ENCODE measurements around the gene NR5A1.

NR5A1 gene

GRCh38 chr9:124506931-124507879, at the start of gene NR5A1:
TSS of gene NR5A1 (minus strand) at chr9:124507399. CDS start at chr9:124503395, 4,004 bp downstream.
- no peak for DNase-seq

GRCh38 chr9:124555043-124555442, 47.8 kb upstream of the NR5A1 start:
- no peak for DNase-seq

- no peak for DNase-seq
These were observed 46.5 kb upstream of the NR5A1 start for GRCh38 chr9:124553738-124554137.

GRCh38 chr9:124552273-124552605, 45.0 kb upstream of the NR5A1 start:
- DNase-seq, result no peak

DNA sequence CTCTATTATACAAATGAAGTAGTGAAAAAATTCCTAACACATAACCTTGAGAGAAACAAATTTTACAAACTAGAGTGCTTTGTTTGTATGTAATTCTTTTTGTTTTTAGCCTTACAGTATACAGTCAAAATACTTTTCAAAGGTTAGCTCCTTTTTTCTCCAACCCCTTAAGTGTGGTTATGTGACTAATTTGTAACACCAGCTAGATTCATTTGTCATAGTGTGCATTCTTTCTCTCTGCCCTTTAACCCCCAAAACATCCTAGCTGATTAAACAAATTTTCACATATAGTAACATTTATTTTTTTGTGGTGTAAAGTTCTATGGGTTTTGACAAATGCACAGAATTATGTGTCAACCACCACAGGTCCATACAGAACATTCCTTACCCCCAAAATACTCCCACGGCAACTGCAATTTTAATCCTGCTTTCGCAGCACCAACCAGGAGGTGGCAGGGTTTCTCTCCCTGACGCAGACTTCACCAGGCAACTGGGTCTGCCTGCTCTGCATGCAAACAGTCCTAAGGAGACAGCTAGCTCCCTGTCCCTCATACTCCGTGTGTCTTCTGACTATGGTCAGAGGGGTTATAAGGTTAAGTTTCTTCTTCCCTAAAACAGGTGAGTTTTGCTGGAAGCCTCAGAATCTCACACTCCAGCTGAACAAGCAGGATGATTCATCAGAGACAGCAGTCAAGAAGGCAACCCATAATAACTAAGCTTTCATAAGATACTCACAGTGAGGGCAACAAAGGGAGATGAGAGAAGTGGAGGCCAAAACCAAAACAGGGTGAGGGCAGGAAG, 44.5 kb upstream of the NR5A1 start:
- DNase-seq, result no peak

DNA sequence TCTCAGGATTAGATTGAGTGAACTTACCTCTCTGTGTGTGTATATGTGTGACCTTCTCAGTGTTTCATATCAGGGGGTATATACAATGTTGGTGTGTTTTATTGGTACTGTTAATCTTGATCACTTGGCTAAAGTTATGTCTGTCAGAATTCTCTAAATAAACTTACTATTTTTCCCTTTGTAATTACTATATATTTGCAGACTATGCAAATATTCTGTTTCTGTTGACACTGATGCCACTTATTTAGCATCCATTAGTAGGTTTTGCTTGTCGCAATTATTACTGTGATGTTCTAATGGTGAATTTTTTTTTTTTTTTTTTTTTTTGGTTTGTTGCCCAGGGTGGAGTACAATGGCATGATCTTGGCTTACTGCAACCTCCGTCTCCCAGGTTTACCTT, 42.9 kb upstream of the NR5A1 start:
- no peak for DNase-seq

DNA sequence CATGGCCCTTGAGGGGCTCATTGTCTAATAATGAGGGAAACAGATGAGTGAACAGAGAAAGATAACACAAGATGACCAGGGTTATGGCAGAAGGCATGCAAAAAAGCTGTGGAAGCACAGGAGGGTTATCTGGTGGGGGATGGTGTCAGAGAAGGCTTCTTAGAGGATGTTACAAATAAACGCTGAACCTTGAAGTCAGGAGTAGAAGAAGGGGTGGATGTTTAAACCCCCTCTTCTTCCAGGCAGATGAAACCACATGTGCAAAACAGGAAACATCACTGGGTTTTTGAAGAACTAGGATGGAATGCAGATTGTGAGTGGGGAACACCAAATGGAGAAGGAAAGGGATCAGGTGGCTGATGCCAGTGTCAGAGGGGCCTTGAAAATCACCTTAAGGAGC, 41.8 kb upstream of the NR5A1 start:
- no peak for DNase-seq

DNA sequence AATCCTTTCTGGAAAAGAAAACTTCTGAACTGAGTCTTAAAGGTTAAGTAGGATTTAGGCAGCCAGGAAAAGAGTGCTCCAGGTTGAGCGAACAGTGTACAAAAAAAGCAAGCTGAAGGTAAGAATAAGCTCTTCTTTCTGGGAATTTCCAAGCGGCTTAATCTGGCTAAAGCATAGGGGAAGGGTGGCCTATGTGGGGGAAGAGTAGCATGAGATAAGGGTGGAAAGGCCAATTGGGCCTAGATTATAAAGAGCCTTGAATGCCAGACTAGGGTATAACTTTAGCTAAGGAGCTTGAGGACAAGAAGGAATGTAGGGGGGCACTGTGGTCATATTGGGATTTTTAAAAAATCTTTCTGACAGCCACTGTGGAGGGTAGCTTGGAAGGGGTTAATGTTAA, 37.3 kb upstream of the NR5A1 start:
- no peak for DNase-seq

- no peak for DNase-seq
These were observed 34.6 kb upstream of the NR5A1 start for GRCh38 chr9:124541824-124542223.

DNA sequence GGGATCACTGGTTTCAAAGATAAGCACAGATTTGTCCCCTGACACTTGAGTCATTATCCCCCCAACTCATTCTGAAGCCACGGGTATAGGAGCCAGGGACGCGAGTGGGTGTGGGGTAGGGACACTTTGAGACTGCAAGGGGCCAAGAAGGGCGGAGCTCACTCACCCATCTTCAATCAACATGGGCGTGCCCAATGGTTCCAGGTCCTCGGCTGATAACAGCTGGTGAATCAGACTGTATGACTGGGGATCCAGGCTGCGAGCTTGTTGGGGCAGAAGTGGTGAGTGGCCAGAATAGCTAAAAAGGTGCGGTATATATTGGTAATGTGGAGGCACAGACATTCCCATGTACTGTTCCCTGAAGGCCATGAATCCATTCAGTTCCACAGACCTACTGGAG, 30.7 kb upstream of the NR5A1 start:
- no peak for DNase-seq

GRCh38 chr9:124535846-124536245, 28.6 kb upstream of the NR5A1 start:
- DNase-seq, result no peak

- no peak for DNase-seq
These were observed 25.7 kb upstream of the NR5A1 start for GRCh38 chr9:124532897-124533296.

DNA sequence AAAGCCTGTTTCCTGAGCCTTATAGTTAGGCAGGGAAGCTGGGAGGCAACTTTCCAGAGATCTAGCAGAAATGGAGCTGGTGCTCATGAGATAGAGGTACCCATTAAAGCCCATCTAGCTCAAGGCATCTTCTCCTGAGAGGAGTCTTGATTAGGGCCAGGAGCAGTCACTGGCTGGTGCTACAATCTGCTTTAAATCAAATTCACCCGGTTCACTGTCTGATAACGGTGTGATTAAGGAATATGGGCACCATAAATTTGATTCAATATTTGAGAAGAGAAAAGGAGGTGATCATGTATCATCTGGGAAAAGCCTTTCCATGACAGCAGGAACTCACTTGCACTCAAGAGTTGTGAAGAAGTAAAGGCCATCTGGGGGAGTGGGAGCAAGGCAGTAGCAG, 23.9 kb upstream of the NR5A1 start:
- DNase-seq, result no peak

DNA sequence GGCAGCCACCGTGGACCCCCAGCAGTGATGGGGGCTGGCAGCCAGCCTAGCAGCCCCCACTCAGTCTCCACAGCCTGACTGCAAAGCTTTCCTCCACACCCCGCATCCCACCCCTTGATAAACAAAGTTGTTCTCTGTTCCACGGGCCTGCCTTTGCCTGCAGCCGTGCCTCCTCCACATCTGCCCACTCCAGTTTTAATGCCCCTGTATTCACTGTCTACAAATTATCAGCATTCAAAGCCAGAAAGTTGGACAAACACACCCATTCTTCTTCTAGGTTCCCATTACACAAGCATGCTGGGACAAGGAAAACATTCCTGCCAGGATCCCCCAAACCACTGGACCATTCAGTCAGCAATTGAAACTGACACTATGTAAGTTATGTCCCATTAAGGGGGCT, 23.0 kb upstream of the NR5A1 start:
- DNase-seq, result no peak

DNA sequence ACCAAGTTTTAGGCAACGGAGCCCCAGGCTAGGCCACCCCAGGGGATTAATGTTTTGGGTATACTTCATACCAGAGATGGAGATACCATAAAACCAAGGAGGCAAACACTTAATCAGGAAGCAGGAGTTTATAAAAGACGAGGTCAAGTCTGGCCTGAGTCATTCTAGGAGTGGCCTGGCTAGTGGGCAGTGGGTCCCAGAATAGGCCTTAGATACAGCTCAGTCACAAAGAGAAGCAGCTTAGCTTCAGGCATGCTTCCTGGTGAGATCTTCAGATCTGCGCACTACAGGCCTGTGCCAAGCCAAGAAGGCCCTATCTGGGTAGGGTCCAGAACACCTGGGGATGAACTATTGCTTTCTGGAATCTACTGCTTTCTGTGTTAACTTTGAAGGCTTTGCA, 20.6 kb upstream of the NR5A1 start:
- no peak for DNase-seq

DNA sequence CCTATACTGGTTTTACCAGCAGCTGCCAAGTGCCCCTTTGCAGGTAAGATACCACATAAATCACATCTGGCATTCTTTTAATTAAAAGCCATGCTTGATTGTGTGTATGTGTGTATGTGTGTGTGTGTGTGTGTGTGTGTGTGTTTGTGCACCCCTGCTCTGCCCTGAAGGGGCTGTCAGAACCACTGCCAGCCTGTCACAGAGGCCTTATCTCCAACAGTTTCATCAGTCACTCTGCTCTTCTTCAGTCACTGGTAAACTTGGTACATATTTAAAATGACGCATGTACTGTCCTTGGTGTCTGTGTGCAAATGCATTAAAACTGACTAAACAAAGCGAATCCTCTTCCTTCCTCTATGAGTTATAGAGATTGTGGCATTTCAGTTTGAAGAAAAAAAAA, 19.0 kb upstream of the NR5A1 start:
- no peak for DNase-seq

- no peak for DNase-seq
These were observed 15.2 kb upstream of the NR5A1 start for GRCh38 chr9:124522121-124523098.

DNA sequence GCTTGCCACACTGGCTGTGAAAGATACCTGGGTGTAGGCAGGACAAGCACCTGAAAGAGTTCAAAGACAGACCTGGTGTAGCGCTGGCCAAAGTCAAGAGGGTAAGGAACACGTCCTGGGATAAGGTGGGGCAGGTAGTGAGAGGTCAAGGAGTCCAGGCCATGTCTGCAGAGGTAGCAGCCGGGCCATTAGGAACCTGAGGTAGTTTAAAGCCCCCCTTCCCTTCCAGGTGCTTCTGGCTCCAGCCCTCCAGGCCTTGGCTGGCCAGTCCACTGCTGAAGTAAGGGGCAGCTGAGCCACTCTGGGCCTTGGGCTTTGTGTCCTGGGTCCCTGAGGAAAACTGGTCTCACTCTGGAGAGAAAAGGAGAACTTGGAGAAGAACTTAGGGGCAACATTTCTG, 13.9 kb upstream of the NR5A1 start:
- DNase-seq, result no peak

DNA sequence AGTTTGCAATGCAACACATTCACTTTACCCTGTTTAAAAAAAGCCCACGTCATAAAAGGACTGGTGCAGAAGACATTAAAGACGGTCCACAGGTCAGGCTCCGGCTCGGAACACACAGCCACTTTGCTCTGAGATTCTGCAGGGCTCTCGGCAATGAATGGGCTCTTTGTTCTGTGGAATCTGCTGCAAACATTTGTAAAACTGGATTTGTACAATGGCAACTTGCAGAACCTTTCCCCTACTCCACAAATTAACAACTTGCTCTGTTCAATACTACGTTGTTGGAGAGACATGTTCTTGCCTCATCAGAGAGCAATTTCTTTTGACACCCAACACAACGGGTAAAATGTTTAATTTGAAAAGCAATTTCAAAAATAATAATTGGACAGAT, 13.0 kb upstream of the NR5A1 start:
- no peak for DNase-seq

DNA sequence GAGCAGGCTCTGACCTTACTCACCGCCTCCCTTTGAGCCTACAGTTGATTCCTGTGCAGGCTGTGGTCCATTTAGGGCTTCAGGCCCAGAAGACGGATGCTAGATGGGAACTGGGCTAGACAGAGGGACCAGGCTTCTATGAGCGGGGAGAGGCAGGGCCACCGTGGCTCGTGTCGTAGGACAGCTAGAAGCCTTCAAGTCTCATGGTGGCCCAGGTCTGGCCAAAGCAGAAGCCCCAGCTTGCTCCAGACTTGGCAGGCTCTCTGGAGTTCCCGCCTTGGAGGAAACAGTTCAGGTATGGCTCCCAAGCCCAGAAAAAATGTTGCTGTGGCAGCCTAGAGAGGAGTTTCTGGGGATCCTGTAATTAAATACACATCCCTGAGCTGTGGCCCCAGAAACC, 10.9 kb upstream of the NR5A1 start:
- no peak for DNase-seq

- DNase-seq, result no peak
These were observed 10.4 kb upstream of the NR5A1 start for GRCh38 chr9:124517600-124517999.

- no peak for DNase-seq
These were observed 7.7 kb upstream of the NR5A1 start for GRCh38 chr9:124514874-124515273.

GRCh38 chr9:124514125-124514524, 6.9 kb upstream of the NR5A1 start:
- no peak for DNase-seq
